ENCODE results near the gene ERICH4. TPM values are rescaled to one million over a fixed set of nuclear protein-coding genes. Genes with fewer than 3 reads are reported as not detected.
A peak's percentile ranks its signal among the peaks of the same experiment; 100 is the strongest.

Gene ERICH4
- total and polyA plus RNA-seq, 8 donors = 0.55 to 1.1 (median 0.79) TPM; not detected in 2

DNA sequence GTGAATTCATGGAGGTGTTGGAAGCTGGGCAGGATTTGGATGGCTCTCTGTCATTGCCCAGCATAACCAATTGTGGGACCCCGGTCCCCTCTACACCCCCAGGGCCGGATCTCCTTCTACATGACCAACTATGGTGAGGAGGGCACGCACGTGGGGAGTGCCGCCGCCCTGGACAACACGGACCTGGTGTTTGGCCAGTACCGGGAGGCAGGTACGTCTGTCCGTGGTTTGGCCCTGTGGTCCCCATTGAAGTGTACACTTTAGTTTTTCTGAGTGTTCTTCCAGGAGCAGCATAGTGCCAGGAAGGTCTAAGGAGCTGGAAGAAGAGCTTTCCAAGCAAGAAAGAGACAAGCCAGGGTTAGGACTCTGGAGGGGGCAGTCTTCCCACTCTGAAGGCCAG, 29.0 kb upstream of the ERICH4 start:
- DNase-seq = no peak
- peak; percentile 4 for ATAC-seq
- TF ChIP-seq, protein P1, sequence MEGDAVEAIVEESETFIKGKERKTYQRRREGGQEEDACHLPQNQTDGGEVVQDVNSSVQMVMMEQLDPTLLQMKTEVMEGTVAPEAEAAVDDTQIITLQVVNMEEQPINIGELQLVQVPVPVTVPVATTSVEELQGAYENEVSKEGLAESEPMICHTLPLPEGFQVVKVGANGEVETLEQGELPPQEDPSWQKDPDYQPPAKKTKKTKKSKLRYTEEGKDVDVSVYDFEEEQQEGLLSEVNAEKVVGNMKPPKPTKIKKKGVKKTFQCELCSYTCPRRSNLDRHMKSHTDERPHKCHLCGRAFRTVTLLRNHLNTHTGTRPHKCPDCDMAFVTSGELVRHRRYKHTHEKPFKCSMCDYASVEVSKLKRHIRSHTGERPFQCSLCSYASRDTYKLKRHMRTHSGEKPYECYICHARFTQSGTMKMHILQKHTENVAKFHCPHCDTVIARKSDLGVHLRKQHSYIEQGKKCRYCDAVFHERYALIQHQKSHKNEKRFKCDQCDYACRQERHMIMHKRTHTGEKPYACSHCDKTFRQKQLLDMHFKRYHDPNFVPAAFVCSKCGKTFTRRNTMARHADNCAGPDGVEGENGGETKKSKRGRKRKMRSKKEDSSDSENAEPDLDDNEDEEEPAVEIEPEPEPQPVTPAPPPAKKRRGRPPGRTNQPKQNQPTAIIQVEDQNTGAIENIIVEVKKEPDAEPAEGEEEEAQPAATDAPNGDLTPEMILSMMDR (IDR thresholded peaks at IDR 0.05) = no peak
- Histone ChIP-seq H3K4me1 (peaks cover 9 to 70% of the 10 kb centered on the region in 2 donors), H3K9me3 (no peaks in the 10 kb centered on the region), H3K27ac (peak overlapping the region; percentile 30 to 48), H3K4me3 (no peak overlapping the region), H3K36me3 (peaks cover 0 to 45% of the 10 kb centered on the region in 2 donors), H3K27me3 (no peaks in the 10 kb centered on the region)
- intact Hi-C loops (cut with DNase I) = no loop called here

DNA sequence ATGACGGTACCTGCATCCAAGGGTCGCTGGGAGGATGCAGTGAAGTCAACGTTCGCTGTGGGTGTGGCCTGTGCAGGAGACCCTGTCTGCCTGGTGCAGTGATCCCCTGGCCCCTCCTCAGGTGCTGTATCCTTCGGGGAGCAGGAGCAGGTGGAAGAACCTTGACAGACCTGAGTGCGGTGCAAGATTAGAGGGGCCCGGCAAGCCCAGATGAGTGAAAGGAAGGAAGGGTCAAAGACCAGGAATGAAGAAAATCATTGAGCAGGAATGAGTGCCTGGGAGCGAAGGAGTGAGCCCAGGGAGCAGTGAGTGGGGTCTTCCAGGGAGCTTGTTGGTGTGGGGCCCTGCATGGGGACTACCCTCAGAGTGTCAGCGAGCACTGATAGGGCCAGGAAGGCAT, 28.5 kb upstream of the ERICH4 start:
- ATAC-seq (no peak), DNase-seq (no peak)
- Histone ChIP-seq H3K27ac (peak overlapping the region in 1 of 2 donors; percentile 48), H3K4me3 (no peak overlapping the region), H3K36me3 (peaks cover 0 to 50% of the 10 kb centered on the region in 2 donors), H3K9me3 (no peaks in the 10 kb centered on the region), H3K27me3 (no peaks in the 10 kb centered on the region), H3K4me1 (peaks cover 4 to 70% of the 10 kb centered on the region in 2 donors)
- TF ChIP-seq, protein P1 (IDR thresholded peaks at IDR 0.05) = no peak
- intact Hi-C loops (cut with DNase I) = no loop called here

DNA sequence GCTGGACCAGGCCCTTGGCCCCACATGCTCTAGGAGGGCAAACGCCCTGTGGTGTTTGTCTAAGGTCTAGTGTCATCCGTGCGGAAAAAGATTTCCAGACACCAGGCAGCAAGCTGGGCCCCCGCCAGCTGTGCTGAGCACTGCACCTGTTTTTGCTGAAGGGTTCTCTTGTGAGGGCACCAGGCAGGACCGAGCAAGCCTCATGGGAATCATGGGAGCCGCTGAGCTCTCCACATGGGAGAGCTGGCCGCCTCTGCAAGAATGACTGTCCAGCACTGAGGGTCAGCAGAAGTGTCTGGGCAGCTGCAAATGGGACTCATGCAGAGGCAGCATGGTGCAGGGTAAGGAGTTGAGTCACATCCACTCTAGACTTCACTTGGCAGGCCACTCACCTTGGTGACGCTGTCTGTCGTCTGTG, 27.8 kb upstream of the ERICH4 start:
- Histone ChIP-seq H3K27ac (peak overlapping the region; percentile 48 to 60), H3K4me3 (no peak overlapping the region), H3K27me3 (no peaks in the 10 kb centered on the region), H3K4me1 (peaks cover 4 to 70% of the 10 kb centered on the region in 2 donors), H3K9me3 (no peaks in the 10 kb centered on the region), H3K36me3 (peaks cover 0 to 57% of the 10 kb centered on the region in 2 donors)
- intact Hi-C loops (cut with DNase I) = no loop called here
- ATAC-seq (peak; percentile 67), DNase-seq (peak in 1 of 4 donors; percentile 79)
- TF ChIP-seq, protein P1 (IDR thresholded peaks at IDR 0.05) = no peak

DNA sequence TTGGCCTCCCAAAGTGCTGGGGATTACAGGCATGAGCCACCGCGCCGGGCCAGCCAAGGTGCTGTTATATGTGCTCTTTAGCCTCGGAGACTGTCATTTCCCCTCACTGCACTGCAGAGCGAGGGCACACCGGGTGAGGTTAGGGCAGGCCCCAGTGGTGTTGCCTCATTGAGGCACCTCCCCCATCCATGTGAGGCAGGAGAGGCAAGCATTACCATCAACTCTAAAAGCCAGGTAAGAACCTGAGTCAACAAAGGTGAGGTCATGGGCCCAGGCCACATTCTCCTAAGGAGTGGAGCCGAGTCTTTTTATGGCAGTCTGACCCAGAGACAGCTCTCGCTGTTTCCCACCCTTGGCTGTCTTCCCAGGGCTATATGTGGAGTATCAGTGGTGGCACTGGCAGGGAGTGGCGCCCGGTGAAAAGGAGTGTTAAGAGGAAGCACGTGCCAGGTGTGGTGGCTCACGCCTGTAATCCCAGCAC, 26.7 kb upstream of the ERICH4 start:
- intact Hi-C loops (cut with DNase I) = no loop called here
- H3K4me1 ChIP-seq = peaks cover 0 to 70% of the 10 kb centered on the region in 2 donors
- ATAC-seq (peak; percentile 84), DNase-seq (peak in 2 of 4 donors; percentile 85 to 87)
- no peaks in the 10 kb centered on the region for H3K9me3 ChIP-seq
- peak overlapping the region; percentile 42 to 60 for H3K27ac ChIP-seq
- TF ChIP-seq, protein P1 (IDR thresholded peaks at IDR 0.05) = no peak
- H3K27me3 ChIP-seq = no peaks in the 10 kb centered on the region
- H3K36me3 ChIP-seq = peaks cover 0 to 62% of the 10 kb centered on the region in 2 donors
- no peak overlapping the region for H3K4me3 ChIP-seq

DNA sequence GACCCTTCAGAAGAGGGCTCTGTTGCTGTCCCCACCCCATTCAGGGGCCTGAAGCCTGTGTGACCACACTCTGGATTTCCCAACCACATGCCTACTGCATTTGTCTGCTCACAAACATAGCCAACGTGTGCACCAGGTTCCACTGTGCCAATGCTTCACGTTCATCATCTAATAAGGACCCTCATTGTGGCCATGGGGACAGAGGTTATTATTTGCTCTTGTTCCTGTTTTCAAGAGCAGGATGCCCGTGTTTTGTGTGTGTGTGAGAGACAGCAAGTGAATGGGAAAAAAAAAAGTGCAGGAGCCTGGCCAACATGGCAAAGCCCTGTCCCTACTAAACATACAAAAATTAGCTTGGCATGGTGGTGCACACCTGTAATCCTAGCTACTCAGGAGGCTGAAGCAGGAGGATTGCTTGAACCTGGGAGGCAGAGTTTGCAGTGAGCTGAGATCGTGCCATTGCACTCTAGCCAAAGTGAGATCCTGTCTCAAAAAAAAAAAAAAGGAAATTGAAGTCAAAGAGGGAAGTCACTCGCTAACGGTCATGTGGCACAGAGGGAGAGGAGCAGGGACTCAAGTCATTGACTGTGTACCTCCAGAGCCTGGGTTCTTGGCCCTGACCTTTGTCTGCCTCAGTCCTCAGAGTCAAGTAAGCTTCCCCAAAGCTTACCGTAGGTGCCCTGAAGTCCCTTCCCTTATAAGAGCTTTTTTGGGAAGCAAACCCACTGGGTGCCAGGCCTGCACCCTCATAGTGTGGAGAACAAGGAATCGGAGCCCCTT, 22.7 kb upstream of the ERICH4 start:
- H3K27me3 ChIP-seq = no peaks in the 10 kb centered on the region
- ATAC-seq = peak; percentile 3
- intact Hi-C loops (cut with DNase I) = no loop called here
- no peaks in the 10 kb centered on the region for H3K9me3 ChIP-seq
- H3K27ac ChIP-seq = peak overlapping the region; percentile 42 to 91
- H3K4me1 ChIP-seq = peaks cover 4 to 75% of the 10 kb centered on the region in 2 donors
- H3K4me3 ChIP-seq = no peak overlapping the region
- TF ChIP-seq, protein P1 (IDR thresholded peaks at IDR 0.05) = no peak
- H3K36me3 ChIP-seq = peaks cover 0 to 68% of the 10 kb centered on the region in 2 donors
- DNase-seq = peak in 2 of 4 donors; percentile 48 to 77

All from left lung (tissue), 10 donors.